ENCODE results near the gene TENM4. TPM values are rescaled to one million over a fixed set of nuclear protein-coding genes. Genes with fewer than 3 reads are reported as not detected.

Gene TENM4
- total RNA-seq, 1 donor from 2014 or later, result 5.1 TPM

DNA sequence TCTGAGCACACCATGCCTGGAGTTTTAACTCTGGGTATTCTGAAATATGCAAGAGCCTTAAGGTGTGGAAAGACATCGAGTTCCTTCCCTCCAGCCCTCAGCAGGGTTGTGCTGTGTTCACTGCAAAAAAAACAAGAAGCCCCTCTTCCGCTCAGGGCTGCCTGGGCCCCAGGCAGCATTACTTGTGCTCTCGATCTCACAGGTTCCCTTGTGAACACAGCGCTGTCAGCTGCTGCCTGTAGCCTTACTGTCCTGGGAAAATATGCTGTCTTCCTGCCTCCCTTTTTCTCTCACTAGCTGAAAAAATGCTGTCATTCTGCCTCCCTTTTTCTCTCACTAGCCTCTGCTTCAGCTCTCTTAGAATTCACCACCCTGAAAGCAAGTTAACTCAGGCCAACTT, 15.7 kb upstream of the TENM4 start:
- no peak for TF ChIP-seq EZH2phosphoT487 (IDR thresholded peaks at IDR 0.05)
- no peak for TF ChIP-seq EZH2 (IDR thresholded peaks at IDR 0.05)
- TF ChIP-seq, protein P1, sequence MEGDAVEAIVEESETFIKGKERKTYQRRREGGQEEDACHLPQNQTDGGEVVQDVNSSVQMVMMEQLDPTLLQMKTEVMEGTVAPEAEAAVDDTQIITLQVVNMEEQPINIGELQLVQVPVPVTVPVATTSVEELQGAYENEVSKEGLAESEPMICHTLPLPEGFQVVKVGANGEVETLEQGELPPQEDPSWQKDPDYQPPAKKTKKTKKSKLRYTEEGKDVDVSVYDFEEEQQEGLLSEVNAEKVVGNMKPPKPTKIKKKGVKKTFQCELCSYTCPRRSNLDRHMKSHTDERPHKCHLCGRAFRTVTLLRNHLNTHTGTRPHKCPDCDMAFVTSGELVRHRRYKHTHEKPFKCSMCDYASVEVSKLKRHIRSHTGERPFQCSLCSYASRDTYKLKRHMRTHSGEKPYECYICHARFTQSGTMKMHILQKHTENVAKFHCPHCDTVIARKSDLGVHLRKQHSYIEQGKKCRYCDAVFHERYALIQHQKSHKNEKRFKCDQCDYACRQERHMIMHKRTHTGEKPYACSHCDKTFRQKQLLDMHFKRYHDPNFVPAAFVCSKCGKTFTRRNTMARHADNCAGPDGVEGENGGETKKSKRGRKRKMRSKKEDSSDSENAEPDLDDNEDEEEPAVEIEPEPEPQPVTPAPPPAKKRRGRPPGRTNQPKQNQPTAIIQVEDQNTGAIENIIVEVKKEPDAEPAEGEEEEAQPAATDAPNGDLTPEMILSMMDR (IDR thresholded peaks at IDR 0.05), result no peak
- H2AFZ ChIP-seq (replicated peaks), result peak overlapping the region; percentile 82
- H3K4me2 ChIP-seq, result no peak overlapping the region
- H4K20me1 ChIP-seq (ENCODE audit: low read depth), result no peaks in the 10 kb centered on the region
- Mint-ChIP-seq H3K4me3 (no peak overlapping the region), H3K36me3 (no peaks in the 10 kb centered on the region), H3K27me3 (ENCODE audit: insufficient read depth, low read depth) (peaks cover 2% of the 10 kb centered on the region), H3K4me1 (peaks cover 23% of the 10 kb centered on the region), H3K27ac (peak overlapping the region; percentile 19), H3K9me3 (no peaks in the 10 kb centered on the region)
- H3K4me1 ChIP-seq, result no peaks in the 10 kb centered on the region
- H3K27ac ChIP-seq, result no peak overlapping the region
- no peak for DNase-seq (ENCODE audit: low spot score)
- no peaks in the 10 kb centered on the region for H3K79me2 ChIP-seq (ENCODE audit: low read depth)
- H3K36me3 ChIP-seq, result no peaks in the 10 kb centered on the region
- H3K27me3 ChIP-seq, result no peaks in the 10 kb centered on the region
- H3F3A ChIP-seq (ENCODE audit: low read depth), result peaks cover under 1% of the 10 kb centered on the region
- H3K9ac ChIP-seq, result no peak overlapping the region
- no peaks in the 10 kb centered on the region for H3K9me3 ChIP-seq (ENCODE audit: low read depth)
- H3K4me3 ChIP-seq, result no peak overlapping the region

DNA sequence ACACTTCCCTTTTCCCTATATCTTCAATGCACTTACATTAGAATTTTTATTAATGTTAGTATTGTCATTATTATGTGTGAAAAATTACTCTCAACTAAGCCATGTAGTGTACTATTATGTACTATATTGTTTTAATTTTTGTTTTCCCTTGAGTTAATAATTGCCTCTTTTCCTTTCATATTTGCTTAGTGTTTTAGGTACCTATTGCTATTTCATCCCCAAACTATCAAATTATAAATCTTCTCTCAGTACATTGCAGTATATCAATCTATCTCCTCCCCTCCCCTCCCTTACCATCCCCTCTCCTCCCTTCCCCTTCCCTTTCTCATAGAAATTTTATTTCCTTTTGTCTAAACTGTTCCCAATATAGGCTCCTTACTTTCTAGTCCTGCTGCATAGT, 12.8 kb upstream of the TENM4 start:
- Histone ChIP-seq H3K4me2 (no peak overlapping the region), H3K4me3 (no peak overlapping the region), H3K9ac (no peak overlapping the region), H3F3A (ENCODE audit: low read depth) (peaks cover 5% of the 10 kb centered on the region), H4K20me1 (ENCODE audit: low read depth) (no peaks in the 10 kb centered on the region), H3K27me3 (no peaks in the 10 kb centered on the region), H3K9me3 (ENCODE audit: low read depth) (no peaks in the 10 kb centered on the region), H3K4me1 (no peaks in the 10 kb centered on the region), H2AFZ (replicated peaks) (peak overlapping the region; percentile 55), H3K36me3 (no peaks in the 10 kb centered on the region), H3K79me2 (ENCODE audit: low read depth) (no peaks in the 10 kb centered on the region), H3K27ac (no peak overlapping the region)
- Mint-ChIP-seq H3K9me3 (no peaks in the 10 kb centered on the region), H3K4me3 (no peak overlapping the region), H3K4me1 (peaks cover 13% of the 10 kb centered on the region), H3K36me3 (no peaks in the 10 kb centered on the region), H3K27me3 (ENCODE audit: insufficient read depth, low read depth) (peaks cover 2% of the 10 kb centered on the region), H3K27ac (no peak overlapping the region)
- TF ChIP-seq EZH2phosphoT487 (IDR thresholded peaks at IDR 0.05) (no peak), EZH2 (IDR thresholded peaks at IDR 0.05) (no peak)
- TF ChIP-seq, protein P1 (IDR thresholded peaks at IDR 0.05), result no peak
- no peak for DNase-seq (ENCODE audit: low spot score)

DNA sequence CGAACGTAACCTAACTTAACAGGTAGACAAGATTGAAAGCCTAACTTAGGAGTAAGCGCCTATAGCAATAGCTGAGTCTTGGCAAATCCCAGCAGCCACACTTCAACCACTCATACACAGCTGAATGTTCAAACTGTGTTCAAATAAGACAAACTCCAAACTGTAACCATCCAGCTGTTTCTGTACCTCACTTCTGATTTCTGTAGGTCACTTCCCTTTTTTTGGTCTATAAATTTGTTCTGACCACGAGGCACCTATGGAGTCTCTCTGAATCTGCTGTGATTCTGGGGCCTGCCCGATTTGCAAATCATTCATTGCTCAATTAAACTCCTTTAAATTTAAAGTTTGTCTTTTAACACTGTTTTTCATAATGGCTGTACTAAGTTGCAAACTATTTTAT, 8.2 kb upstream of the TENM4 start:
- Mint-ChIP-seq H3K36me3 (no peaks in the 10 kb centered on the region), H3K4me3 (no peak overlapping the region), H3K9me3 (no peaks in the 10 kb centered on the region), H3K27me3 (ENCODE audit: insufficient read depth, low read depth) (no peaks in the 10 kb centered on the region), H3K4me1 (peaks cover 16% of the 10 kb centered on the region), H3K27ac (no peak overlapping the region)
- Histone ChIP-seq H3K9ac (no peak overlapping the region), H4K20me1 (ENCODE audit: low read depth) (no peaks in the 10 kb centered on the region), H3F3A (ENCODE audit: low read depth) (peaks cover 10% of the 10 kb centered on the region), H3K79me2 (ENCODE audit: low read depth) (no peaks in the 10 kb centered on the region), H3K4me3 (no peak overlapping the region), H3K27me3 (peaks cover 2% of the 10 kb centered on the region), H3K36me3 (no peaks in the 10 kb centered on the region), H2AFZ (replicated peaks) (no peak overlapping the region), H3K4me2 (no peak overlapping the region), H3K27ac (no peak overlapping the region), H3K4me1 (peaks cover 10% of the 10 kb centered on the region), H3K9me3 (ENCODE audit: low read depth) (no peaks in the 10 kb centered on the region)
- no peak for TF ChIP-seq EZH2phosphoT487 (IDR thresholded peaks at IDR 0.05)
- no peak for TF ChIP-seq EZH2 (IDR thresholded peaks at IDR 0.05)
- TF ChIP-seq, protein P1 (IDR thresholded peaks at IDR 0.05), result no peak
- no peak for DNase-seq (ENCODE audit: low spot score)

Data from neural progenitor cell (in vitro differentiated cells).